Measurements from ENCODE around the gene CTNNBIP1. TPM values are rescaled to one million over a fixed set of nuclear protein-coding genes. Genes with fewer than 3 reads are reported as not detected.

The CTNNBIP1 gene
- total and polyA plus RNA-seq, 4 donors = 6.7 to 10.6 (median 9.6) TPM

GRCh38 chr1:9946315-9946714 is 36.2 kb upstream of the CTNNBIP1 start:
- Histone ChIP-seq H3K36me3 (ENCODE audit: control insufficient read depth in 4 of 4, insufficient read depth in 3 of 4, low read depth in 1 of 4, low read length in 3 of 4) (peaks cover 0 to 5% (median 0%) of the 10 kb centered on the region in 4 donors), H3K27me3 (ENCODE audit: control insufficient read depth in 4 of 4, insufficient read depth in 4 of 4, low read length in 3 of 4) (no peaks in the 10 kb centered on the region), H3K9ac (ENCODE audit: low read depth in 1 of 2, low read length in 2 of 2) (no peak overlapping the region), H3K27ac (ENCODE audit: low read depth in 1 of 2, low read length in 2 of 2) (no peak overlapping the region), H3K9me3 (ENCODE audit: control insufficient read depth in 4 of 4, low read length in 3 of 4) (no peaks in the 10 kb centered on the region), H3K4me3 (ENCODE audit: low read depth in 1 of 3, low read length in 3 of 3) (no peak overlapping the region), H3K4me1 (ENCODE audit: control insufficient read depth in 4 of 4, insufficient read depth in 4 of 4, low read length in 3 of 4) (peaks cover 2 to 18% (median 10%) of the 10 kb centered on the region in 4 donors)
- WGBS = 100% methylated on average over 2 of the region's 2 CpGs
- TF ChIP-seq ATF3 (IDR thresholded peaks at IDR 0.05) (no peak), YY1 (IDR thresholded peaks at IDR 0.05) (no peak)
- DNase-seq (ENCODE audit: low spot score) = no peak

- peak within 1 kb of the TSS; percentile 84 to 92 for H3K27ac ChIP-seq (ENCODE audit: low read depth in 1 of 2, low read length in 2 of 2)
- no peaks in the 10 kb centered on the region for H3K9me3 ChIP-seq (ENCODE audit: control insufficient read depth in 4 of 4, low read length in 3 of 4)
- TF ChIP-seq ZBTB33 (IDR thresholded peaks at IDR 0.05) = peak; percentile 74
- TF ChIP-seq TAF1 (conservative IDR thresholded peaks at IDR 0.05) = peak; percentile 95
- no peak for TF ChIP-seq FOXA2 (IDR thresholded peaks at IDR 0.05)
- peak; percentile 66 to 68 for TF ChIP-seq RXRA (IDR thresholded peaks at IDR 0.05)
- TF ChIP-seq GABPA (IDR thresholded peaks at IDR 0.05 in 1 of 2, conservative IDR thresholded peaks at IDR 0.05 in 1 of 2) = peak; percentile 98 to 100
- peak; percentile 55 for TF ChIP-seq SP1 (IDR thresholded peaks at IDR 0.05)
- TF ChIP-seq JUND (IDR thresholded peaks at IDR 0.05) = no peak
- no peak for TF ChIP-seq FOXA1 (IDR thresholded peaks at IDR 0.05)
- TF ChIP-seq HNF4A (conservative IDR thresholded peaks at IDR 0.05) = peak in 1 of 2 donors; percentile 21
- TF ChIP-seq YY1 (IDR thresholded peaks at IDR 0.05) = peak; percentile 54
- TF ChIP-seq HNF4G (IDR thresholded peaks at IDR 0.05) = no peak
- peak; percentile 95 for TF ChIP-seq REST (IDR thresholded peaks at IDR 0.05)
- TF ChIP-seq ATF3 (IDR thresholded peaks at IDR 0.05) = no peak
- TF ChIP-seq CTCF (IDR thresholded peaks at IDR 0.05; ENCODE audit: low read depth, low read length, missing input control) = peak; percentile 4
- peak; percentile 39 for TF ChIP-seq MAX (IDR thresholded peaks at IDR 0.05)
- TF ChIP-seq RAD21 (IDR thresholded peaks at IDR 0.05) = peak; percentile 17 to 34
- peak in 1 of 2 donors; percentile 29 for TF ChIP-seq EGR1 (IDR thresholded peaks at IDR 0.05; ENCODE audit: low read depth in 2 of 2)
- TF ChIP-seq NR2F2 (IDR thresholded peaks at IDR 0.05) = no peak
- peak within 1 kb of the TSS; percentile 62 to 99 (median 82) for H3K4me3 ChIP-seq (ENCODE audit: low read depth in 1 of 3, low read length in 3 of 3)
- H3K36me3 ChIP-seq (ENCODE audit: control insufficient read depth in 4 of 4, insufficient read depth in 3 of 4, low read depth in 1 of 4, low read length in 3 of 4) = peaks cover 0 to 5% (median 0%) of the 10 kb centered on the region in 4 donors
- peaks cover 2 to 14% (median 10%) of the 10 kb centered on the region in 4 donors for H3K4me1 ChIP-seq (ENCODE audit: control insufficient read depth in 4 of 4, insufficient read depth in 4 of 4, low read length in 3 of 4)
- peak within 1 kb of the TSS; percentile 95 to 99 for H3K9ac ChIP-seq (ENCODE audit: low read depth in 1 of 2, low read length in 2 of 2)
- DNase-seq (ENCODE audit: low spot score) = peak; percentile 94
- under 1% methylated on average over 53 of the region's 53 CpGs for WGBS
- H3K27me3 ChIP-seq (ENCODE audit: control insufficient read depth in 4 of 4, insufficient read depth in 4 of 4, low read length in 3 of 4) = no peaks in the 10 kb centered on the region
These were observed 33.1 kb upstream of the CTNNBIP1 start, which contains the start of the genes LZIC and NMNAT1 for GRCh38 chr1:9942939-9943788. TSS of gene LZIC (minus strand) at chr1:9943391. CDS start at chr1:9936619, 6,772 bp downstream. TSS of gene NMNAT1 (plus strand) at chr1:9943475. CDS start at chr1:9972074, 28,599 bp downstream.

Data from liver (tissue), 9 donors.